PC-3 (cell line): ENCODE data around the gene EIPR1. TPM values are rescaled to one million over a fixed set of nuclear protein-coding genes. Genes with fewer than 3 reads are reported as not detected.

Experiments
- ATAC-seq: fragments of 200-7000 bp; cut with Tn5 transposase; 2 replicates; pipeline ENCODE4 v1.9.1; 2020; ENCODE audit warnings: mild to moderate bottlenecking, moderate library complexity
- BruUV-seq: library from RNA; stranded (reverse); fragments of 400-500 nt; replicated peaks from 2 replicates; lab custom pipeline; 2021; lab: Mats Ljungman, UMichigan
- CTCF ChIA-PET: fragments of 300-600 bp; sonication (Branson Sonifier 250); formaldehyde crosslinking; loops from one replicate; lab custom pipeline; 2022; ENCODE audit warnings: antibody characterized with exemption; lab: Charles Lee
- POLR2A ChIA-PET: fragments of 300-600 bp; sonication (Branson Sonifier 250); formaldehyde crosslinking; loops from one replicate; lab custom pipeline; 2022; ENCODE audit warnings: antibody characterized with exemption; ENCODE audit not compliant: unreplicated experiment; lab: Charles Lee
- DNase-seq: peaks from one replicate; pipeline ENCODE4 v3.0.0-alpha.2; 2015
- H2AFZ ChIP-seq: fragments of 300-600 bp; sonication (generic); 2 replicates; pipeline ENCODE4 v1.6.0; 2016; ENCODE audit warnings: antibody characterized with exemption, low read length
- H3F3A ChIP-seq: fragments of 300-600 bp; sonication (generic); one replicate; pipeline ENCODE4 v1.6.0; 2017; ENCODE audit warnings: antibody characterized with exemption, low read length, control low read depth, mild to moderate bottlenecking; ENCODE audit not compliant: unreplicated experiment
- H3K27ac ChIP-seq: fragments of 300-600 bp; sonication (generic); 2 replicates; pipeline ENCODE4 v1.5.1; 2016; ENCODE audit warnings: mild to moderate bottlenecking, low read length
- H3K27me3 ChIP-seq: fragments of 300-600 bp; sonication (generic); 2 replicates; pipeline ENCODE4 v1.6.1; 2016; ENCODE audit warnings: low read length, mixed read lengths
- H3K36me3 ChIP-seq: fragments of 300-600 bp; sonication (generic); 2 replicates; pipeline ENCODE4 v1.6.1; 2016; ENCODE audit warnings: low read depth, mixed run types, low read length, mixed read lengths
- H3K4me1 ChIP-seq: fragments of 300-600 bp; sonication (generic); 2 replicates; pipeline ENCODE4 v1.5.1; 2016; ENCODE audit warnings: low read length; ENCODE audit not compliant: insufficient read depth
- H3K4me2 ChIP-seq: fragments of 300-600 bp; sonication (generic); 2 replicates; pipeline ENCODE4 v1.6.0; 2016; ENCODE audit warnings: low read length
- H3K4me3 ChIP-seq: fragments of 300-600 bp; sonication (generic); 2 replicates; pipeline ENCODE4 v1.5.1; 2016; ENCODE audit warnings: mild to moderate bottlenecking, low read length, mixed read lengths
- H3K79me2 ChIP-seq: fragments of 300-600 bp; sonication (generic); 2 replicates; pipeline ENCODE4 v1.6.1; 2017; ENCODE audit warnings: low read length, mixed read lengths
- H3K9ac ChIP-seq: fragments of 300-600 bp; sonication (generic); 2 replicates; pipeline ENCODE4 v1.6.0; 2016; ENCODE audit warnings: mild to moderate bottlenecking, low read length
- H3K9me2 ChIP-seq: fragments of 300-600 bp; sonication (generic); replicated peaks from 2 replicates; pipeline ENCODE4 v1.6.1; 2016; ENCODE audit warnings: mixed run types, low read length, mixed read lengths
- H3K9me3 ChIP-seq: fragments of 300-600 bp; sonication (generic); 2 replicates; pipeline ENCODE4 v1.6.1; 2016; ENCODE audit warnings: low read length, mixed read lengths
- H4K20me1 ChIP-seq: fragments of 300-600 bp; sonication (generic); 2 replicates; pipeline ENCODE4 v1.6.1; 2016; ENCODE audit warnings: low read length, mixed read lengths
- EZH2 ChIP-seq: fragments of 300-600 bp; sonication (generic); IDR thresholded peaks from one replicate; pipeline ENCODE4 v1.6.1; 2017; ENCODE audit warnings: antibody characterized with exemption, mild to moderate bottlenecking, low read length; ENCODE audit not compliant: unreplicated experiment
- EZH2phosphoT487 ChIP-seq: fragments of 300-600 bp; sonication (generic); IDR thresholded peaks from 2 replicates; pipeline ENCODE4 v1.6.1; 2018; ENCODE audit warnings: mild to moderate bottlenecking, antibody characterized with exemption, low read length, borderline replicate concordance
- intact Hi-C: fragments of 100-400 bp; cut with micrococcal nuclease; formaldehyde crosslinking; loops from 2 replicates; pipeline ENCODE4 v1.9.0; 2023
- total RNA-seq: library from RNA; depleted of rRNA; stranded (reverse); fragments of >200 nt; gene quantifications from 2 replicates; pipeline ENCODE4 v1.2.3, GENCODE V29; 2014
- TF ChIP-seq, protein P1 (sequence below): fragments of 300-600 bp; sonication (generic); conservative IDR thresholded peaks from 2 replicates; pipeline ENCODE4 v1.5.1; 2017; ENCODE audit warnings: antibody characterized with exemption, low read depth, mild to moderate bottlenecking, low read length

Gene EIPR1
- total RNA-seq, 1 experiment from 2014 or later, result 90.1 TPM

DNA sequence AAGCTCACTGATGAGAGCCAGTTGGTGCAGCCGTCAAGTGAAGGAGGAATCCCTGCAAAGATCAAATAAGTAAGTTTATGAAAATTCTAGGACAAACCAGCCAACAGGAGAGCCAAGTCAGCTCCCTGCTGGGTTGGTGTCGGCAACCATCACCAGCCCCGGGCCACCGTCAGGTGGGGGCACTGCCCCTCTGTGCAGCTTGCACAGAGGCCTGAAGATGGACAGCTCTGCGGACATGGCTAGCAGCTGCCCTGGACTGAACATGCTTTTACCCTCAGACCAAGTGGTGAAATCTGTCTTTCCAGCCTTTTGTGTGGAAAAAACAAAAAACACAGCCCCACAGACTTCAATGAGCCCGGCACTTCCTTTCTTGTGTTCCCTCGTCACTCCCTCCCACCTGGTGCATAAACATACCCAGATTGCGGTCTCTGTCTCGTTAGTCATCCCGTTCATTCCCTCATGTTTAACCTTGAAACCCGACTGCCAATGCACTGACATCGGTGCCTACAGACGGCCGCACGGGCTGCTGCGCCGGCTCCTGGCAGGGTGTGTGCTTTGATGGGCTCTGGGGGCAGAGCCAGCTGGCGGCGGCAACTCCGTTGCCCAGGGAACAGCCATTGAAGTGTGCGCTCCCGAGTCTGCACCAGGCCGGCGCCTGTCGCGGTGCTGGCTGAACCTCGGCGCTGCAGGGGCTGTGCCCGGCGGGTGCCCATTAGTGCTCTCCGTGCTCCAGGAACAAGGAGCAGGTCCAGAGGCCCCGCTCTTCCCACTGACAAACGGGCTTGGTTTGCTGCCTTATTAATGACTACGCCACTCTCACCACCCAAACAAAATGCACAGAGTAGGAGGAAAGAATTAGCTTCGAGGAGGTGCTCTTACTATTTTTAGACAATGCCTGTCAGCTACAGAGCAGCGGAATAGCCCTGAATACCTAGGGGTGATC lies 95.3 kb downstream of the EIPR1 start:
- CTCF ChIA-PET, result no interaction called here

DNA sequence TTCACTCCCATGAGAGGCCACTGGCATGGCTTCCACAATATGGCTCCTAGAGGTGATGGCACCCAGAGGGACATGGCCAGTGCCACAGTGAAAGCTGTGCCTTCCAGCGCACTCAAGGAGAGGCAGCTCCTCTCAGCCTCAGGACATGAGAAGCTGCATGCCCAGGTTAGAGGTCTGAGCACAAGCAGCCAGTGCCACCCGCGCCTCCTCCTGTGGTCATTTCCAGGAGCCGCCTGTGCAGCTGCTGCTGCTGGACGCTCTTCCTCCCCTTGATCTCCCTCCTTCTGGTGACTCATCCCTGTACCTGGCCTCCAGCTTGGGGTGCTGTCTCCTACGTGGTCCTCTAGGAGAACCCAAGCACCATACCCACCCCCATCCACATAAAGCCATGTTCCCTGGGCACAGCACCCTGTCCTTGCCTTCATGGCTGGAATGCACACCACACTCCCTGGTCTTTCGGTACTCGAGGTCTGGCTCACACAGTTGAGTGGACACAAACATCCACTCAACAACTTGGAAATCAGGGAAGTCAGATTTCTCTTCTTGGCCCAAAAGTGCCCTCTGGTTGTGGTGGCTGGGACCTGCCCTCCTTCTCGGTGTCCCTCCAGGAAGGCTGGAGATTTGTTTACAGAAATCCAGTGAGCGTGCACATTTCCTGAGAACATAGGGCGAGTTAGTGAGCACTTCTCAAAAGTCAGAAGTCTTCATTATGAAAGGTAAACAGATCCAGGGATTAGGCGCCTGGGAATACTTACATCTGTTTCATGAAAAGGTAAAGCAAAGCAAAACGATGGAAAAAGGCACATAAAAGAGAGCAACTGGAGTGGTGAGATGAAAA lies 96.7 kb downstream of the EIPR1 start:
- ChIA-PET POLR2A (no interaction called here), CTCF (no interaction called here)
- intact Hi-C loops, result no loop called here
- TF ChIP-seq, protein P1, sequence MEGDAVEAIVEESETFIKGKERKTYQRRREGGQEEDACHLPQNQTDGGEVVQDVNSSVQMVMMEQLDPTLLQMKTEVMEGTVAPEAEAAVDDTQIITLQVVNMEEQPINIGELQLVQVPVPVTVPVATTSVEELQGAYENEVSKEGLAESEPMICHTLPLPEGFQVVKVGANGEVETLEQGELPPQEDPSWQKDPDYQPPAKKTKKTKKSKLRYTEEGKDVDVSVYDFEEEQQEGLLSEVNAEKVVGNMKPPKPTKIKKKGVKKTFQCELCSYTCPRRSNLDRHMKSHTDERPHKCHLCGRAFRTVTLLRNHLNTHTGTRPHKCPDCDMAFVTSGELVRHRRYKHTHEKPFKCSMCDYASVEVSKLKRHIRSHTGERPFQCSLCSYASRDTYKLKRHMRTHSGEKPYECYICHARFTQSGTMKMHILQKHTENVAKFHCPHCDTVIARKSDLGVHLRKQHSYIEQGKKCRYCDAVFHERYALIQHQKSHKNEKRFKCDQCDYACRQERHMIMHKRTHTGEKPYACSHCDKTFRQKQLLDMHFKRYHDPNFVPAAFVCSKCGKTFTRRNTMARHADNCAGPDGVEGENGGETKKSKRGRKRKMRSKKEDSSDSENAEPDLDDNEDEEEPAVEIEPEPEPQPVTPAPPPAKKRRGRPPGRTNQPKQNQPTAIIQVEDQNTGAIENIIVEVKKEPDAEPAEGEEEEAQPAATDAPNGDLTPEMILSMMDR, result no peak
- TF ChIP-seq EZH2, result no peak
- no peak for TF ChIP-seq EZH2phosphoT487
- ATAC-seq (no peak), DNase-seq (no peak)
- Histone ChIP-seq H3K4me1 (peaks cover 12% of the 10 kb centered on the region; the same call in 1 of the 2 replicates), H3K79me2 (no peaks in the 10 kb centered on the region), H3K9ac (no peak overlapping the region), H3K36me3 (no peaks in the 10 kb centered on the region; the same call in 1 of the 2 replicates), H3F3A (no peaks in the 10 kb centered on the region), H3K9me2 (no peaks in the 10 kb centered on the region), H4K20me1 (peaks cover 6% of the 10 kb centered on the region; the same call in 1 of the 2 replicates), H3K4me2 (no peak overlapping the region), H3K9me3 (no peaks in the 10 kb centered on the region), H2AFZ (no peak overlapping the region), H3K27ac (no peak overlapping the region), H3K27me3 (no peaks in the 10 kb centered on the region), H3K4me3 (no peak overlapping the region)
- no TSS peak for BruUV-seq

More for the DNA sequence above, 95.3 kb downstream of the EIPR1 start:
- TF ChIP-seq EZH2 (no peak), EZH2phosphoT487 (no peak)
- TF ChIP-seq, protein P1, result no peak
- H3K4me1 ChIP-seq, result peaks cover 12% of the 10 kb centered on the region; the same call in 1 of the 2 replicates
- POLR2A ChIA-PET, result no interaction called here
- no peaks in the 10 kb centered on the region for H3F3A ChIP-seq
- peak overlapping the region; percentile 31; the same call in 1 of the 2 replicates for H3K4me3 ChIP-seq
- ATAC-seq, result peak; percentile 90
- no peak overlapping the region for H3K27ac ChIP-seq
- H3K4me2 ChIP-seq, result peak overlapping the region; percentile 61
- peak; percentile 69 for DNase-seq
- 0 out of 2 replicates have a peak overlapping the region, but pooled peaks have one; percentile 17 for H2AFZ ChIP-seq
- no peaks in the 10 kb centered on the region; the same call in 1 of the 2 replicates for H3K36me3 ChIP-seq
- no peaks in the 10 kb centered on the region for H3K9me3 ChIP-seq
- no peak overlapping the region for H3K9ac ChIP-seq
- peaks cover 6% of the 10 kb centered on the region; the same call in 1 of the 2 replicates for H4K20me1 ChIP-seq
- BruUV-seq, result no TSS peak
- H3K9me2 ChIP-seq, result no peaks in the 10 kb centered on the region
- intact Hi-C loops, result no loop called here
- no peaks in the 10 kb centered on the region for H3K27me3 ChIP-seq
- H3K79me2 ChIP-seq, result no peaks in the 10 kb centered on the region
